Measurements from ENCODE around the gene EPS8. TPM values are rescaled to one million over a fixed set of nuclear protein-coding genes. Genes with fewer than 3 reads are reported as not detected.

EPS8 gene
- total RNA-seq, 1 donor from 2014 or later = 2.4 TPM

DNA sequence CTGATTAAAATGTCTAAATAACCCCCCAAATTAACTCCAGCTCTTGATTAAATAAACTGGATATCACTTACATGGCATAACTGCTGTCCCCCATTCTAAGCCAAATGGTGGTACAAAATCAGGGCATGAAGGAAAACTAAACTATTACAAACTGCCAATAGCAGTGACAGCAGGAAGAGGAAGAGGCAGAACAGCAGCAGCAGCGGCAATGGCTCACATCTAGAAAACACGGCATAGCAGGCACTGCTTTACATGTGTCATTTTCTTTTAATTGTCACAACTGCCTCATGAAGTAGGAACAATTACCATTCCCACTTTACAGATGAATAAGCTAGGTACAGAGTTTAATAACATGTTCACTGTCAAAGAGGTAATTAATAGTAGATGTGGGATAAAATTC lies 92.0 kb downstream of the EPS8 start:
- Mint-ChIP-seq H3K36me3 (ENCODE audit: low read depth) (peaks cover 5% of the 10 kb centered on the region), H3K9me3 (peaks cover 25% of the 10 kb centered on the region), H3K27me3 (peaks cover 3% of the 10 kb centered on the region), H3K4me3 (no peak overlapping the region), H3K27ac (no peak overlapping the region), H3K4me1 (peaks cover 33% of the 10 kb centered on the region)
- DNase-seq = no peak
- intact Hi-C loops (cut with micrococcal nuclease) = no loop called here

DNA sequence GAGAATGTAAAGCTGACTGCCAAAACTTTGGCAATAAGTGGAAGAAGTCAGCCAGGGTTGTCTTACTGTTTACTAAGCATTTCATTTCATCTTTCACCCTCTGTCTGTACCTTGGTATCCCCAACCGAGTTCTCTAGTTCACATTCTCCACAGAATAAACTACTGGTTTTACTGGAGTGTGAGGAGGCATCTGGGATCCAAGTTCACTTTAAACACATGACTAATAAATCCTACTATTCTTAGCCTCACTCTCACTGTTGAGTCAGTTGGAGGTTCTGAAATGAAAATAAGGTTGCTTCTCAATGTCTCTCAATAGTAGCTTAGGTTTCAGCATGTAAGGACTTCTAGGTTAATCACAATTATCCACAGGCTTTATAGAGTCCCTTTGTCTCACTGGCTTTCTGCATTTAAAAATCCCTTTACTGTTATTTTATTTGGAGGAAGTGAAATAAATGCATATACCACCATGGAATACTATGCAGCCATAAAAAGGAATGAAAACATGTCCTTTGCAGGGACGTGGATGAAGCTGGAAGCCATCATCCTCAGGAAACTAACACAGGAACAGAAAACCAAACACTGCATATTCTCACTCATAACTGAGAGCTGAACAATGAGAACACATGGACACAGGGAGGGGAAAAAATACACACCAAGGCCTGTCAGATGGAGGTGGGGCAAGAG lies 95.8 kb downstream of the EPS8 start:
- intact Hi-C loops (cut with micrococcal nuclease) = no loop called here
- Mint-ChIP-seq H3K27me3 (peaks cover 12% of the 10 kb centered on the region), H3K9me3 (peaks cover 5% of the 10 kb centered on the region), H3K4me3 (no peak overlapping the region), H3K4me1 (peaks cover 4% of the 10 kb centered on the region), H3K27ac (no peak overlapping the region), H3K36me3 (ENCODE audit: low read depth) (no peaks in the 10 kb centered on the region)
- DNase-seq = no peak

DNA sequence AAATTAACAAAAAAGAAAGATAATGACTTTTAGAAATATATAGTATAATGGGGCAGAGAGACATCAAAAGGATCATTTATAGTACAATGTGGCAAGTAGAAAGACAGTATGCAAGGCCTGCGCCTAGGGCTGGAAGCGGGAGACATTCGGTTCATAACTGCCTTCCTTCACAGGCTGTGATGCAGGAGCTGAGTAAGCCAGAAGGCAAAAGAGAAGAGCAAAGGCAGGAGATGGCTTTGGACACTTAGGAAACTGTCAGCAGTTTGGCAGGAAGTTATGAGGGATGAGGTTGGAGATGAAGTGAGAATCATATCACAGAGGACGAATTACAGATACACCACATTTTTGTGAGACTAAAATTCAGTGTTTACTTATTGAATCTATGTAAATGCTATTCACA lies 97.8 kb downstream of the EPS8 start:
- no peak for DNase-seq
- intact Hi-C loops (cut with micrococcal nuclease) = no loop called here
- no peak overlapping the region for H3K4me3 Mint-ChIP-seq
- H3K4me1 Mint-ChIP-seq = peaks cover 2% of the 10 kb centered on the region
- no peak overlapping the region for H3K27ac Mint-ChIP-seq
- peaks cover 4% of the 10 kb centered on the region for H3K9me3 Mint-ChIP-seq
- H3K27me3 Mint-ChIP-seq = peaks cover 12% of the 10 kb centered on the region
- no peaks in the 10 kb centered on the region for H3K36me3 Mint-ChIP-seq (ENCODE audit: low read depth)

DNA sequence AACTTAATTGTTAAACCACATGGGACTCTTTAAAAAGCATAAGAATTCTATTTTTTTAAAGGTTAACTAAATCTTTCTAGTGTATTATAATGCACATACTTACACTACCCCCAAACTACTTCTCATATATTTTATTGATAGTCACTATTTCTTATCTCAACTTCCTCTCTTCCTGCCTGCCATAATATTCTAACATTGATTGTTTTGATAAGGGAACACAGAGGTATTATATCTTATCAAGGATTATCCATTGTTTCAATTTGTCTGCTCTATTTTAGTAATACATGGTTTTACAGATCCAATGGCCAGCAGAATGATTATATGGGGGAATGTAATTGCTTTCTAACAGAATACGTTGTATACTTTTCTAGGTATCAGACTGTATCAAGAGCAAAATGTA lies 98.9 kb downstream of the EPS8 start:
- Mint-ChIP-seq H3K27ac (no peak overlapping the region), H3K36me3 (ENCODE audit: low read depth) (no peaks in the 10 kb centered on the region), H3K4me1 (peaks cover 2% of the 10 kb centered on the region), H3K4me3 (no peak overlapping the region), H3K9me3 (peaks cover 4% of the 10 kb centered on the region), H3K27me3 (peaks cover 14% of the 10 kb centered on the region)
- no peak for DNase-seq
- intact Hi-C loops (cut with micrococcal nuclease) = no loop called here

DNA sequence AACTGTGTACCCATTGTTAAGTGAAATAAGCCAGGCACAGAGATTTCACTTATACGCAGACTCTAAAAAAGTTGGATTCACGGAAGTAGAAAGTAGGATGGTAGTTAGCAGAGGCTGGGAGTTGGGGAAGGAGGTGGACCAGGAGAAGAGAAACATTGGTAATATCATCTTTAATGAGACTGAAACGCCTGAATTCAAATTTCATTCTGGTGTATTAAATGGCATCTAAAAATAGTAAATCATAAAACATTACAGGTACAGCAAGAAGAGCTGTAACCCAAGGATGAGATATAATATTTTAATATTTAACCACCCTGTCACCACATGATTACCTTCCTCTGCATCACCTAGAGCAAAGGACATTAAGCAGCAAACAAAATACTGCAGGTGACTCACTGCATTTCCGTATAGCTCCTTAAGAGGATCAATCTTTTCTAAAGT lies 99.4 kb downstream of the EPS8 start:
- Mint-ChIP-seq H3K36me3 (ENCODE audit: low read depth) (no peaks in the 10 kb centered on the region), H3K9me3 (peaks cover 4% of the 10 kb centered on the region), H3K27ac (no peak overlapping the region), H3K4me1 (peaks cover 2% of the 10 kb centered on the region), H3K4me3 (no peak overlapping the region), H3K27me3 (peaks cover 19% of the 10 kb centered on the region)
- DNase-seq = no peak
- intact Hi-C loops (cut with micrococcal nuclease) = no loop called here

DNA sequence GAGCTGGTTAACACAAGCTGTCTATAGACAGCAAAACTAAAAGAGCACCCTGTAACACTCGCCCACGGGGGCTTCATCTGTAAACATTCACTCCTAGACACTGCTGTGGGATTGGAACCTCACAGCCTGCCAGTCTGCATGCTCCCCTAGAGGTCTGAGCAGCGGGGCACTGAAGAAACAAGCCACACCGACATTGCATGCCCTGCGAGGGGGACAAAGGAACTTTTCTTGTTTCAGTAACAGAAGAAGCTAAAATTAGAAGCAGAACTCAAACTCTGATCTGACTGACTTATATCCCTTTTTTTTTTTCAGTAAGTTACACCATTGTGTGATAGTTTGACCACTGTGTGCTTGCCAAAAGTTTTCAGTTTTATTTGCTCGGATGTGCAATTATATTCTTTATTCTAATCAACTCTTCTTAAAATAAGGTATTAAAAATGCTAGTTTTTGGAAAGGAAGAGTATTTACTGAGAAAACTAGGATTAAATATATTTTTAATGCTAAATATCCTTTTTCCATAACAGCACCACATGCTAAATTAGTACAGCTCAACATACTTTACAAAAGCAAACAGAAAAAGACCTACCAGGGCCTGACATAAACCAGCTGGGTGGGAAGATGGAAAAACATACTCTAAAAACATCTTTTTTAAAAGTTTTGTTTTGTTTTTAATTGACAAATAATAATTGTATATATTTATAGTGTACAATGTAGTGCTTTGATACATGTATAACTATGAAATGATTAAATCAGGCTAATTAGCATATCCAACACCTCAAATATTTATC lies 100.2 kb downstream of the EPS8 start:
- no peak for DNase-seq
- intact Hi-C loops (cut with micrococcal nuclease) = no loop called here
- Mint-ChIP-seq H3K36me3 (ENCODE audit: low read depth) (no peaks in the 10 kb centered on the region), H3K4me1 (peaks cover 2% of the 10 kb centered on the region), H3K27ac (no peak overlapping the region), H3K4me3 (no peak overlapping the region), H3K27me3 (peaks cover 23% of the 10 kb centered on the region), H3K9me3 (peaks cover 4% of the 10 kb centered on the region)

DNA sequence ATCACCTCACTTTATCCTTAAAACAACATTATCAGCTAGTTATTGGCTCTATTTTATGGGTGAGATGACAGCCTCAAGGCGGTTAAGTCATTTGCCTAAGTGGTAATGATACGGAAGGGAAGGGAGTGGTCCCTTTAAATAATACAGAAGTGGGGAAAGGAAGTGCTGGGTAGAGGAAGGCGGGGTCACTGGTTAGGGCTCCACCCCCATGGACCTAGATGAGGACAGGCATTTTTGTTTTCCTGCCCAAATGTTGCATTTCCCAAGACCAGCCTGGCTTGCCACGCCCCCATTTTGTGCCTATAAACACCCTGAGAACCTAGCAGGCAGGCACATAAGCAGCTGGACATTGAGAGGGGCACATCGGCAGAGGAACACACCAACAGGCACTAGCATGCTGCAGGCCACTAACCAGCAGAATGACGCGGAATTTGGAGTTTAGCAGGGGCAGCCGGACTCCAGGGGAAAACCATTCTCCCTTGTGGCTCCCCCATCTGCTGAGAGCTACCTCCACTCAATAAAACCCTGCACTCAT lies 100.9 kb downstream of the EPS8 start:
- Mint-ChIP-seq H3K4me1 (peaks cover 2% of the 10 kb centered on the region), H3K9me3 (no peaks in the 10 kb centered on the region), H3K4me3 (no peak overlapping the region), H3K27me3 (peaks cover 23% of the 10 kb centered on the region), H3K36me3 (ENCODE audit: low read depth) (no peaks in the 10 kb centered on the region), H3K27ac (no peak overlapping the region)
- no peak for DNase-seq
- intact Hi-C loops (cut with micrococcal nuclease) = no loop called here

DNA sequence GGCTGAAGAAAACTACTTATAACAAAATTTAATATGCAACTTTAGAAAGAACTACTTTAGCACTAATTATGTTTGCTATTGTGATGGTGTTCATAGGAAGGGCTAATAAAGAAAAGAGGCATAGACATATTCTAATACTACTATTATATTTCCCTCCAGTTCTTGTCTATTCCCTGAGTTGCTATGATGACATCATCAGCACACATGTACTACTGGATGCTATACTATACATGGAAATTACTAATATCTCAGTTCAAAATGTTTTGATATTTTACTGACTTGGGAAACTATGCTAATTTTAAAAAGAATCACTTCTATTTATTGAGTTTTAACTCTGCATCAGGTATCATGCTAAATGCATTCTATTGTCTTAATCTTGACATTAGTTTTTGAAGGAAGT lies 101.6 kb downstream of the EPS8 start:
- Mint-ChIP-seq H3K4me3 (no peak overlapping the region), H3K9me3 (no peaks in the 10 kb centered on the region), H3K4me1 (peaks cover 2% of the 10 kb centered on the region), H3K27me3 (peaks cover 26% of the 10 kb centered on the region), H3K36me3 (ENCODE audit: low read depth) (no peaks in the 10 kb centered on the region), H3K27ac (no peak overlapping the region)
- no peak for DNase-seq
- intact Hi-C loops (cut with micrococcal nuclease) = no loop called here

DNA sequence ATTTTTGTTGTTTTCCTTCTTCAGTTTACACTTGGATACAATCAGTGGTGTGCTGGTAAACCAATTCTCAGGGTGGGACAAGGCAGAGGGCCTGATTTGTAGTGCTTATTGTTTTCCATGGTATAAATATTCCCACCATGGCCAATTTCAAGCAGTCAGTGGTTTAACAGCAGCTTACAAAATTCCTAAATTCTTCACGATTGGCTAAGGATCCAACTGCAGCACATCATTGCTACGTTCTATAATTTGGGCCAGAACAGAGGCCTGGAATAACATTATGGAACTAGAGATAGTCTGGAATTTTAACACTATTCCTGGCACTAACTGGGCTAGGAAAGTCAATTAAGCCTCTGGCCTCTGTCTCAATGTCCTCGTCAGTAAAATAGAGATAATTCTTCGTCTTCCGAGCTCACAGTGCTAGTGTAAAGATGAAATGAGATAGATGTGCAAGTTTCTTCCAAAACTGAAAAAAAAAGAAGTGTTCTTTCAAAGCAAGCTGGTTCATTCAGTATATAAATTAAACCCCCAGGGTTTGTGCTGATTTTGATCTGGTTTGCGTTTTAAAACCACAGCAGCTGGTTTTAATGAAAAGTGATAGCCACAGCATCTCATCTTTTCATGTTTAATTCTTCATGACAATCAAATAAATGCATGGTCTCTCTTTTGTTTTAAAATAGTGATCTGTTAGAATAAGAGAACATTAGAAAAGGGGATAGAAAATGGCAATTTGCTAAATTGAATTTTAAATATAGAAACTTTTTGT lies 104.1 kb downstream of the EPS8 start:
- Mint-ChIP-seq H3K27ac (no peak overlapping the region), H3K36me3 (ENCODE audit: low read depth) (no peaks in the 10 kb centered on the region), H3K4me1 (peaks cover 2% of the 10 kb centered on the region), H3K27me3 (peaks cover 25% of the 10 kb centered on the region), H3K9me3 (no peaks in the 10 kb centered on the region), H3K4me3 (no peak overlapping the region)
- intact Hi-C loops (cut with micrococcal nuclease) = no loop called here
- DNase-seq = no peak

DNA sequence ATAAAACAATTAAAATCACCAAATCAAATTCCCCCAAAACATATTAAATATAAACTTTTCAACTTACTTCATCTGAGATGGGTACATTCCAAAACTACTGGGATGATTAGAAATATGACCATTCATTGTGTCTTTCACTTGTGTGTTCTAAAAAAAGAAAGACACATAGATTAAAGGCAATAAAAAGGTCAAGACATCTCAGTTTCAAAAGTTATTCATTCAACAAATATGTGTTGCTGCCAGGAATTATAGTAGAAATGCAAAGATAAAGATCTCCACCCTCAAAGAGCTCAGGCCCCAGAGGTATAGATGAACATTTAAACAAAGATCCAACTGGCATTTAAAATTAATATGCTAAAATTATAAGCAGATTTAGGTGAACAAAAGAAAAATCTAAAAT lies 106.4 kb downstream of the EPS8 start:
- Mint-ChIP-seq H3K27me3 (peaks cover 35% of the 10 kb centered on the region), H3K4me1 (no peaks in the 10 kb centered on the region)
- intact Hi-C loops (cut with micrococcal nuclease) = no loop called here

DNA sequence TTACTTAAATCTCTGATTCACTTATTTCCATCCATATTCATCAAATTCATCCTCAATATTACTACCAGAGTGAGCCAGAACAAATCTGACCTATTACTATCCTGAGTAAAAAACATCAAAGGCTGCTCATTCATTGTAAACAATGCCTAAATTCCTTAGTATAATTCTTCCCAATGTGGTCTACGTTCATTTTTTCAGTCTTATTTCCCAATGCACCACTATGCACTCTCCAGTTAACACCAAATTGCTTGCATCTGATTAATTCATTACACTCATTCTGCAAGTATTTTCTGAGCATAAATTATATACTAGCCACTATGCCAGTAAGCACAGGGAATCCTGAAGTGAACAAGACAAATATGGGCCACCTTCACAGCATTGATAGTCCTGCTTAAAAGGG lies 110.0 kb downstream of the EPS8 start:
- no peaks in the 10 kb centered on the region for H3K9me3 Mint-ChIP-seq
- no peak for DNase-seq
- no peaks in the 10 kb centered on the region for H3K4me1 Mint-ChIP-seq
- no peaks in the 10 kb centered on the region for H3K36me3 Mint-ChIP-seq (ENCODE audit: low read depth)
- peaks cover 28% of the 10 kb centered on the region for H3K27me3 Mint-ChIP-seq
- intact Hi-C loops (cut with micrococcal nuclease) = no loop called here
- H3K27ac Mint-ChIP-seq = no peak overlapping the region
- no peak overlapping the region for H3K4me3 Mint-ChIP-seq

More for the DNA sequence above, 106.4 kb downstream of the EPS8 start:
- Mint-ChIP-seq H3K4me3 (no peak overlapping the region), H3K36me3 (ENCODE audit: low read depth) (no peaks in the 10 kb centered on the region), H3K27ac (no peak overlapping the region), H3K9me3 (no peaks in the 10 kb centered on the region)
- no peak for DNase-seq

DNA sequence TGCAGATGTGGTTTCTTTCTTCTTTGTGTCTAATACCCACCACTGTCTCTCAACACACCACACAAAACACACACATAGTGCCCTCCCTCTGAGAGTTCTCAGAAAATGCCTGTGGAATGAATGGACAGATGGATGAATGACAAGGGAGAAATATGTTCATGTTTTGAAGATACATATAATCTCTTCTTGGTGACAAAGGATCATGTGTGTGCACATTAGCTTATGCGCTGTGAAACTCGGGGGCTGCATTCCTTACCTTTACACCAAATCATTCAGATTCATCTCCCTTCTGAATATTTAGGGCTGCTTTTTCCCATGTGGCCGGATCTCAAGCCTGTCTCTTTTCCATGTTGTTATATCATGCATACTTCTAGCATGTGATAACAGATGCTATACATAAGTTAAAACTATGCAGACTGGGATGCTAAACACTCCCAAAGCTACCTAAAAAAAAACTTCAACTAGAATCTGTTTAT lies 111.4 kb downstream of the EPS8 start:
- Mint-ChIP-seq H3K36me3 (ENCODE audit: low read depth) (no peaks in the 10 kb centered on the region), H3K4me3 (no peak overlapping the region), H3K27me3 (peaks cover 27% of the 10 kb centered on the region), H3K4me1 (no peaks in the 10 kb centered on the region), H3K27ac (no peak overlapping the region), H3K9me3 (no peaks in the 10 kb centered on the region)
- intact Hi-C loops (cut with micrococcal nuclease) = no loop called here
- no peak for DNase-seq

DNA sequence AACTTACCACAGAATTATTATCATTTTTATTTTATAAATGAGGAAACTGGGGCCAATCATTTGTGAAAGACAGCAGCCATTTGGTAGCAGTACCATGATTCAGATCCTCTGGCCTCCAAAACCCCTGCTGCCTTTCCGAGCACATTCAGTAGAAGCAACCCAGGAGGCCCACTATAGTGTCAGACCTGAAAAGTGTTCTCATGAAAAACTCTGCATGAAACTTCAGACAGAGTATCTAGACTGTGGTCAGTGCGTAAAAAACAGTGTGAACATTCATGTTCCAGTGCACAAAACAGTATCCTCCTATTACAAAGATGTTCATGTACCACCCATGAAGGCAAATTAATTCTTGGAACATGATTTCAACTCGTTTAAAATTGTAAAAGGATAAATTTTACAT lies 112.0 kb downstream of the EPS8 start:
- no peaks in the 10 kb centered on the region for H3K9me3 Mint-ChIP-seq
- H3K4me1 Mint-ChIP-seq = no peaks in the 10 kb centered on the region
- no peak for DNase-seq
- no peak overlapping the region for H3K27ac Mint-ChIP-seq
- intact Hi-C loops (cut with micrococcal nuclease) = no loop called here
- H3K4me3 Mint-ChIP-seq = no peak overlapping the region
- H3K36me3 Mint-ChIP-seq (ENCODE audit: low read depth) = no peaks in the 10 kb centered on the region
- peaks cover 23% of the 10 kb centered on the region for H3K27me3 Mint-ChIP-seq
